ENCODE measurements around the gene RPRD1B. TPM values are rescaled to one million over a fixed set of nuclear protein-coding genes. Genes with fewer than 3 reads are reported as not detected.

Gene RPRD1B
- polyA plus RNA-seq, 2 of the 4 experiments (the other 2 are of a cell fraction) = 16.4 to 28.4 TPM

DNA sequence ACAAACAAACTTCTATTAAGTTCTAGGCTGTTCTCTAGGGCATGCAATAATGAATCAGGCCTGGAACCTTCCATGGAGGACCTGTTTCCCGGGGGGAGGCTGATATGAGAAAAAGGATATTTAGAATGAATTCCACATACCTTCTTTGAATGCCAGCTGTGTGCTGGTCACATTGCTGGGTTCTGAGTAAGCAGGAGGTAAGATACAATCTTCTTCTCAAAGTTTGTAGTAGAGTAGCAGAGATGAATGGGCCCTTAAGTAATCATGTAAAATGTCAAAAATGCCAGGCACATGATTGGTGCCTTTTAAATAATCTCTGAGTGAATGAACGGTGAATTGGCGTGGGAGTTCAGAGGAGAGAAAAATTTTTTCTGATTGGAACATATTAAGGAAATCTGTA is 84.1 kb downstream of the RPRD1B start:
- no peak for FAIRE-seq
- peak overlapping the region; percentile 34 to 72; a peak in 5 of 6 replicates for H3K27ac ChIP-seq

DNA sequence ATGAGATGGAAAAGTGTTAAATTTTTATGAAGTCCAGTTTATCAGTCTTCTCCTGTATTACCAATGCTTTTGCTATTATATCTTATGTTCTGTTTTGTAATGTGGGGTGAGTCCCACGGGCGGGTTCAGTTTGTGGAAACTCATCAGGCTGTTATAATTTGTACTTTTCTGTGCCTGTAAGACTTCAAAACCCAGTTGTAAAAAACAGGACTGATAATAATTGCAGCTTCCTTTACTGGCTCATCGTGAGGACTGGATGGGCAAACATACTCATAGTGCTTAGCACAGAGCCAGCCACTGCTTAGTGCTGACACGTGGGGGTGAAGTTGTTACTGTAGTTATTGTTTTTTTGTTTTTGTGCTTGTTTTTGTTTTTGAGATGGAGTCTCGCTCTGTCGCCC is 85.9 kb downstream of the RPRD1B start:
- CTCF ChIA-PET = interaction anchor here (1.0 to 2.2 kb wide), 4 partner anchors 62 to 211 kb away, joined by 3 to 9 read pairs (median 6); no protein-coding TSS in a partner anchor
- no peak overlapping the region for H3K4me2 ChIP-seq
- peak overlapping the region in 1 of 2 experiments; percentile 69; a peak in 3 of 6 replicates for H3K27ac ChIP-seq
- ATAC-seq (no peak), DNase-seq (ENCODE audit: low read depth in 1 of 2, low spot score in 1 of 2) (no peak), FAIRE-seq (no peak)
- peaks cover 25% of the 10 kb centered on the region for H3K4me1 ChIP-seq
- no peak overlapping the region for H3K4me3 ChIP-seq
- no peaks in the 10 kb centered on the region for H3K9me3 ChIP-seq
- POLR2A ChIA-PET = no interaction called here
- no peak for TF ChIP-seq ZFP36 (IDR thresholded peaks at IDR 0.05; ENCODE audit: borderline replicate concordance, partially characterized antibody)
- no peak for TF ChIP-seq KDM1A (IDR thresholded peaks at IDR 0.05; ENCODE audit: low read depth)
- no peak for TF ChIP-seq KDM5A (IDR thresholded peaks at IDR 0.05)
- TF ChIP-seq PHF8 (IDR thresholded peaks at IDR 0.05; ENCODE audit: borderline replicate concordance, low read depth) = no peak
- TF ChIP-seq, protein P1, sequence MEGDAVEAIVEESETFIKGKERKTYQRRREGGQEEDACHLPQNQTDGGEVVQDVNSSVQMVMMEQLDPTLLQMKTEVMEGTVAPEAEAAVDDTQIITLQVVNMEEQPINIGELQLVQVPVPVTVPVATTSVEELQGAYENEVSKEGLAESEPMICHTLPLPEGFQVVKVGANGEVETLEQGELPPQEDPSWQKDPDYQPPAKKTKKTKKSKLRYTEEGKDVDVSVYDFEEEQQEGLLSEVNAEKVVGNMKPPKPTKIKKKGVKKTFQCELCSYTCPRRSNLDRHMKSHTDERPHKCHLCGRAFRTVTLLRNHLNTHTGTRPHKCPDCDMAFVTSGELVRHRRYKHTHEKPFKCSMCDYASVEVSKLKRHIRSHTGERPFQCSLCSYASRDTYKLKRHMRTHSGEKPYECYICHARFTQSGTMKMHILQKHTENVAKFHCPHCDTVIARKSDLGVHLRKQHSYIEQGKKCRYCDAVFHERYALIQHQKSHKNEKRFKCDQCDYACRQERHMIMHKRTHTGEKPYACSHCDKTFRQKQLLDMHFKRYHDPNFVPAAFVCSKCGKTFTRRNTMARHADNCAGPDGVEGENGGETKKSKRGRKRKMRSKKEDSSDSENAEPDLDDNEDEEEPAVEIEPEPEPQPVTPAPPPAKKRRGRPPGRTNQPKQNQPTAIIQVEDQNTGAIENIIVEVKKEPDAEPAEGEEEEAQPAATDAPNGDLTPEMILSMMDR (IDR thresholded peaks at IDR 0.05) = no peak
- TF ChIP-seq BHLHE40 (IDR thresholded peaks at IDR 0.05; ENCODE audit: low read depth, low read length) = no peak
- WGBS (ENCODE audit: missing lambda C conversion rate) = 90% methylated on average over 6 of the region's 6 CpGs

More for the DNA sequence above, 84.1 kb downstream of the RPRD1B start:
- H3K4me3 ChIP-seq = no peak overlapping the region
- ChIA-PET CTCF (interaction anchor here (1.4 kb wide), 1 partner anchor 105 kb away, joined by 4 read pairs; no protein-coding TSS in a partner anchor), POLR2A (no interaction called here)
- H3K9me3 ChIP-seq = no peaks in the 10 kb centered on the region
- 5% methylated on average over 3 of the region's 3 CpGs for WGBS (ENCODE audit: missing lambda C conversion rate)
- TF ChIP-seq SMC3 (IDR thresholded peaks at IDR 0.05) = no peak
- TF ChIP-seq EP300 (IDR thresholded peaks at IDR 0.05) = peak; percentile 27 to 63; a peak in 1 of 5 replicates
- no peak; the same call in 1 of the 2 replicates for TF ChIP-seq FOSL2 (IDR thresholded peaks at IDR 0.05)
- peak; percentile 58; the same call in 1 of the 2 replicates for TF ChIP-seq FOSL2 (CRISPR knock-in tag; IDR thresholded peaks at IDR 0.05)
- TF ChIP-seq CEBPB (IDR thresholded peaks at IDR 0.05) = peak in 1 of 2 experiments; percentile 47; a peak in 1 of 4 replicates
- no peak for TF ChIP-seq HDAC2 (IDR thresholded peaks at IDR 0.05)
- TF ChIP-seq, protein P1 (IDR thresholded peaks at IDR 0.05) = no peak
- no peak for TF ChIP-seq RCOR1 (IDR thresholded peaks at IDR 0.05; ENCODE audit: low read depth, low read length)
- TF ChIP-seq FOXS1 (CRISPR knock-in tag; IDR thresholded peaks at IDR 0.05) = no peak
- TF ChIP-seq PBX3 (IDR thresholded peaks at IDR 0.05) = no peak
- no peak for TF ChIP-seq RARB (CRISPR knock-in tag; IDR thresholded peaks at IDR 0.05)
- peak; percentile 55; the same call in 1 of the 2 replicates for TF ChIP-seq JUNB (IDR thresholded peaks at IDR 0.05)
- peak in 1 of 2 experiments; percentile 45; a peak in 1 of 5 replicates for TF ChIP-seq JUN (IDR thresholded peaks at IDR 0.05)
- peak; percentile 92 for TF ChIP-seq GATA3 (IDR thresholded peaks at IDR 0.05; ENCODE audit: borderline replicate concordance)
- no peak for TF ChIP-seq HES2 (IDR thresholded peaks at IDR 0.05)
- TF ChIP-seq KDM1A (IDR thresholded peaks at IDR 0.05; ENCODE audit: low read depth) = no peak
- 0 out of 5 replicates have a peak, but pooled peaks of 1 of the 2 experiments have one; percentile 15 for TF ChIP-seq RAD21 (conservative IDR thresholded peaks at IDR 0.05 in 1 of 2, IDR thresholded peaks at IDR 0.05 in 1 of 2)
- H3K4me2 ChIP-seq = peak overlapping the region; percentile 25; the same call in 2 of the 3 replicates
- peak in 1 of 2 experiments; percentile 61 for DNase-seq (ENCODE audit: low read depth in 1 of 2, low spot score in 1 of 2)
- ATAC-seq = peak; percentile 51 to 68; a peak in 3 of 6 replicates
- peaks cover 30% of the 10 kb centered on the region for H3K4me1 ChIP-seq

All from A549 (cell line).